KMS-11 (cell line): Measurements from ENCODE around the gene PLBD2.

Experiments used
- H2AFZ ChIP-seq: fragments of 200-600 bp; sonication (generic); 2 replicates; pipeline ENCODE4 v1.6.1; 2016; ENCODE audit warnings: antibody characterized with exemption, mixed run types, low read depth
- H3K27ac ChIP-seq: fragments of 200-600 bp; sonication (generic); 2 replicates; pipeline ENCODE4 v1.6.1; 2016; ENCODE audit warnings: mild to moderate bottlenecking, mixed run types
- H3K27me3 ChIP-seq: fragments of 200-600 bp; sonication (generic); 2 replicates; pipeline ENCODE4 v1.6.1; 2017; ENCODE audit warnings: mild to moderate bottlenecking, low read depth, mixed run types, moderate library complexity; ENCODE audit not compliant: insufficient read depth
- H3K36me3 ChIP-seq: fragments of 200-600 bp; sonication (generic); 2 replicates; pipeline ENCODE4 v1.6.1; 2017; ENCODE audit warnings: mild to moderate bottlenecking, mixed run types; ENCODE audit not compliant: insufficient read depth
- H3K4me1 ChIP-seq: fragments of 200-600 bp; sonication (generic); 2 replicates; pipeline ENCODE4 v1.6.1; 2016; ENCODE audit warnings: mild to moderate bottlenecking, low read depth, mixed run types; ENCODE audit not compliant: poor library complexity, severe bottlenecking
- H3K4me2 ChIP-seq: fragments of 200-600 bp; sonication (generic); 2 replicates; pipeline ENCODE4 v1.7.0; 2016; ENCODE audit warnings: mild to moderate bottlenecking, mixed run types
- H3K4me3 ChIP-seq: fragments of 200-600 bp; sonication (generic); IDR thresholded peaks from 2 replicates; pipeline ENCODE4 v1.6.1; 2017; ENCODE audit warnings: low read depth, low read length, mixed read lengths; ENCODE audit not compliant: insufficient read depth
- H3K79me2 ChIP-seq: fragments of 200-600 bp; sonication (generic); 2 replicates; pipeline ENCODE4 v1.6.1; 2016; ENCODE audit warnings: low read depth, mixed run types; ENCODE audit not compliant: insufficient read depth
- H3K9ac ChIP-seq: fragments of 200-600 bp; sonication (generic); 2 replicates; pipeline ENCODE4 v1.6.1; 2016; ENCODE audit warnings: mild to moderate bottlenecking, mixed run types
- H4K20me1 ChIP-seq: fragments of 200-600 bp; sonication (generic); 2 replicates; pipeline ENCODE4 v1.6.1; 2016; ENCODE audit warnings: mild to moderate bottlenecking, mixed run types; ENCODE audit not compliant: insufficient read depth
- CTCF ChIP-seq: fragments of 200-600 bp; sonication (generic); conservative IDR thresholded peaks from 2 replicates; pipeline ENCODE4 v1.6.1; 2017; ENCODE audit warnings: low read depth, mild to moderate bottlenecking, antibody characterized with exemption, low read length, moderate library complexity, mixed read lengths

The PLBD2 gene

GRCh38 chr12:113409462-113410124, 51.2 kb downstream of the PLBD2 start:
- Histone ChIP-seq H3K79me2 (no peaks in the 10 kb centered on the region), H3K4me2 (no peak overlapping the region), H3K4me3 (no peak overlapping the region), H3K27ac (no peak overlapping the region), H4K20me1 (no peaks in the 10 kb centered on the region), H2AFZ (no peak overlapping the region), H3K4me1 (no peaks in the 10 kb centered on the region), H3K9ac (no peak overlapping the region), H3K27me3 (no peaks in the 10 kb centered on the region), H3K36me3 (no peaks in the 10 kb centered on the region)
- no peak for TF ChIP-seq CTCF

GRCh38 chr12:113413488-113413939, 55.1 kb downstream of the PLBD2 start:
- Histone ChIP-seq H3K36me3 (no peaks in the 10 kb centered on the region), H3K9ac (no peak overlapping the region), H3K4me3 (no peak overlapping the region), H3K27me3 (no peaks in the 10 kb centered on the region), H3K79me2 (no peaks in the 10 kb centered on the region), H3K4me1 (no peaks in the 10 kb centered on the region), H3K27ac (no peak overlapping the region), H3K4me2 (no peak overlapping the region), H2AFZ (no peak overlapping the region), H4K20me1 (no peaks in the 10 kb centered on the region)
- no peak for TF ChIP-seq CTCF

GRCh38 chr12:113414519-113415038, 56.2 kb downstream of the PLBD2 start:
- Histone ChIP-seq H3K4me2 (no peak overlapping the region), H3K9ac (no peak overlapping the region), H4K20me1 (no peaks in the 10 kb centered on the region), H3K4me1 (no peaks in the 10 kb centered on the region), H2AFZ (no peak overlapping the region), H3K27ac (no peak overlapping the region), H3K4me3 (no peak overlapping the region), H3K36me3 (no peaks in the 10 kb centered on the region), H3K27me3 (no peaks in the 10 kb centered on the region), H3K79me2 (no peaks in the 10 kb centered on the region)
- no peak for TF ChIP-seq CTCF

GRCh38 chr12:113416091-113416754, 57.8 kb downstream of the PLBD2 start:
- no peaks in the 10 kb centered on the region for H3K36me3 ChIP-seq
- H3K27ac ChIP-seq, result no peak overlapping the region
- no peaks in the 10 kb centered on the region for H4K20me1 ChIP-seq
- no peak overlapping the region for H3K4me3 ChIP-seq
- H3K4me1 ChIP-seq, result no peaks in the 10 kb centered on the region
- H3K9ac ChIP-seq, result no peak overlapping the region
- H3K4me2 ChIP-seq, result no peak overlapping the region
- H3K79me2 ChIP-seq, result no peaks in the 10 kb centered on the region
- TF ChIP-seq CTCF, result no peak
- no peaks in the 10 kb centered on the region for H3K27me3 ChIP-seq
- H2AFZ ChIP-seq, result no peak overlapping the region
